Cortex of kidney (tissue), 1 donor: ENCODE results near the gene MBD3L1.

Experiments
- DNase-seq: peaks from one replicate; lab custom pipeline; 2025; lab: John Stamatoyannopoulos, UW

The MBD3L1 gene

DNA sequence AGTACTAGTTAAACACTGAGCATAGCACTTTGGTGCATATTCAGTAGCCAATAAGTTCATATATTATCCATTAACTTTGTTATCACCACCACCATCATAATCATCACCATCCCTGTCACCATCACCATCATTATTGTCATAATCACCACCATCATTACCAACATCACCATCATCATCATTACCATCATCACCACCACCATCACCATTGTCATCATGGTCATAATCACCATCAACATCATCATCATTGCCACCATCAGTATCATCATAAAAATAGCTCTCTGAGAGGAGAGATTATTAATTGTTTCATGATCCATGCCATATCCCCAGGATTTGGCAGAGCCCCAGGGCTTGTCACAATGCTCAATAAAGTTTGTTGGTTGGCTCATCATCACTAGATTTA is 49.3 kb downstream of the MBD3L1 start:
- DNase-seq, result no peak

DNA sequence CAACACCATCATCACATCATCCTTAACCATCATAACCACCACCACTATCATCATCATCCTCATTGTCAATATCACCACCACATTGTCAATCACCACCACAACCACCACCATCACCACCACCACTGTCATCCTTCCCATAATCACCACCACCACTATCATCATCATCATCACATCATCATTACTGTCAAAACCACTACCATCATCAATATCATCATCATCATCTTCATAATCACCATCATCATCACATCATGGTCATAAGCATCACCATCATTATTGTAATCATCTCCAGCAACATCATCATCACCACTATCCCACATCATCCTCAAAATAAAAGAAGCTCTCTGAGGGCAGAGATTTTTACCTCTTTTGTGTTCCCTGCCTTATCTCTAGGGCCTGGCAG is 52.2 kb downstream of the MBD3L1 start:
- DNase-seq, result no peak

DNA sequence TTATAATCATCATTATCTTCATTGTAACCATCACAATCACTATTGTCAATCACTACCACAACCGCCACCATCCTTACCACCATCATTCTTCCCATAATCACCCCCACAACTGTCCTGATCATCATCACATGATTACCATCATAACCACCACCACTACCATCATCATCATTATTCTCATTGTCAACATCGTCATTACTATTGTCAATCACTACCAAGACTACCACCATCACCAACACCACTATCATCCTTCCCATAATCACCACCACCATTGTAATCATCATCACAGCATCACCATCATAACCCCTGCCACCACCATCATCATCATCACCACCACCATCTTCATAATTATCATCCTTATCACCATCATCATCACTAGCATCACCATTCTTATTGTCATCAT is 55.2 kb downstream of the MBD3L1 start:
- no peak for DNase-seq

DNA sequence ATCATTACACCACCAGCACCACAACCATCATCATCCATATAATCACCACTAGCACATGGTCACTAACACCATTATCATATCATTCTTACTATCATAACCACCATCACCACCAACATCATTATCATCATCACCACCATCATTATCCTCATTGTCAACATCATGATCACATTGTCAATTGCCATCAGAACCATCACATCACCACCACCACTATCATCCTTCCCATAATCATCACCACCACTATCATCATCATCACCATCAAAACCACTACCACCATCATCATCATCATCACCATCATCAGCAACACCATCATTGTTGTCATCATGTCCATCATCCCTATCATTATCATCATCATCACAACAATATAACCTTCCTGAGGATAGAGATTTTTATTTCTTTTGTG is 58.1 kb downstream of the MBD3L1 start:
- no peak for DNase-seq
